GM18502 (cell line): ENCODE results near the gene RBM5.
"Not testable (repeated sequence)": the region's sequence is repeated elsewhere in the genome, so short reads cannot be mapped to it uniquely, and the experiment has no call there.

ENCODE experiments used
- ATAC-seq: cut with Tn5 transposase; IDR thresholded peaks from one replicate; pipeline ENCODE4 v1.9.1; 2021; ENCODE audit warnings: mild to moderate bottlenecking; ENCODE audit not compliant: unreplicated experiment, poor library complexity

RBM5 gene

GRCh38 chr3:50088725-50089608 is at the start of gene RBM5:
TSS of gene RBM5 (plus strand) at chr3:50088919. CDS start at chr3:50090435, 1,516 bp downstream.
- peak; percentile 95 for ATAC-seq

- no peak for ATAC-seq
Observed at GRCh38 chr3:50044976-50045375, 43.7 kb upstream of the RBM5 start.

- ATAC-seq: no peak
Observed at GRCh38 chr3:50047426-50047825, 41.3 kb upstream of the RBM5 start.

- no peak for ATAC-seq
Observed at GRCh38 chr3:50050361-50050760, 38.4 kb upstream of the RBM5 start.

- ATAC-seq: no peak
Observed at GRCh38 chr3:50057756-50058155, 31.0 kb upstream of the RBM5 start.

GRCh38 chr3:50068134-50068533 is 20.6 kb upstream of the RBM5 start:
- no peak for ATAC-seq

- no peak for ATAC-seq
Observed at GRCh38 chr3:50078091-50078490, 10.6 kb upstream of the RBM5 start.

- no peak for ATAC-seq
Observed at GRCh38 chr3:50078622-50079021, 10.1 kb upstream of the RBM5 start.

GRCh38 chr3:50084951-50085350 is 3.8 kb upstream of the RBM5 start:
- not testable (repeated sequence) for ATAC-seq

- ATAC-seq: peak; percentile 9
Observed at GRCh38 chr3:50089609-50089945, 858 bp downstream of the RBM5 start.

- no peak for ATAC-seq
Observed at GRCh38 chr3:50090984-50091383, 2.3 kb downstream of the RBM5 start.

- ATAC-seq: no peak
Observed at GRCh38 chr3:50095352-50095998, 6.8 kb downstream of the RBM5 start.

- no peak for ATAC-seq
Observed at GRCh38 chr3:50100386-50100785, 11.7 kb downstream of the RBM5 start.

GRCh38 chr3:50100956-50101845 is 12.5 kb downstream of the RBM5 start:
- ATAC-seq: no peak

- ATAC-seq: no peak
Observed at GRCh38 chr3:50102558-50102957, 13.8 kb downstream of the RBM5 start.

- ATAC-seq: no peak
Observed at GRCh38 chr3:50111757-50112156, 23.0 kb downstream of the RBM5 start.

- ATAC-seq: no peak
Observed at GRCh38 chr3:50112462-50112861, 23.7 kb downstream of the RBM5 start.

- no peak for ATAC-seq
Observed at GRCh38 chr3:50117120-50117519, 28.4 kb downstream of the RBM5 start.

- ATAC-seq: no peak
Observed at GRCh38 chr3:50118237-50118636, 29.5 kb downstream of the RBM5 start.

GRCh38 chr3:50119786-50120185 is 31.1 kb downstream of the RBM5 start:
- no peak for ATAC-seq
